Stimulated activated CD4-positive, alpha-beta T cell treated with anti-CD3 and anti-CD28 coated beads, TNF-alpha, amount 100 ng/mL, for 1 hour (primary cell): ENCODE measurements around the gene CRYBB2.
"Not testable (repeated sequence)": the region's sequence is repeated elsewhere in the genome, so short reads cannot be mapped to it uniquely, and the experiment has no call there.

ENCODE experiments used
- DNase-seq, 3 donors: peaks; one replicate each; pipeline ENCODE4 v3.0.0-alpha.2; 2020; ENCODE audit warnings: low read depth in 3 of 3, low spot score in 1 of 3

Gene CRYBB2

GRCh38 chr22:25232301-25232700 lies 12.9 kb downstream of the CRYBB2 start:
- DNase-seq = no peak

DNA sequence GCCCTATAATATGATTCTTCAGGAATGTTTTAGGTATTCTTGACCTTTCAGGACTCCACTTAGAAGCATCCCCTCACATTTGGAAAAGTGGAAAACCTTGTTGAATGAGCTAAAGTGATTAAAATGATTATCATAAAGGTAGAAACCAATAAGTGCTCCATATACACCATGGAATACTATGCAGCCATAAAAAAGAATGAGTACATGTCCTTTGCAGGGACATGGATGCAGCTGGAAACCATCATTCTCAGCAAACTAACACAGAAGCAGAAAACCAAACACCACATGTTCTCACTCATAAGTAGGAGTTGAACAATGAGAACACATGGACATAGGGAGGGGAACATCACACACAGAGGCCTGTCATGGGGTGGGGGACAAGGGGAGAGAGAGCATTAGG lies 14.3 kb downstream of the CRYBB2 start:
- DNase-seq = not testable (repeated sequence)

GRCh38 chr22:25235547-25236290 lies 16.3 kb downstream of the CRYBB2 start:
- DNase-seq = peak in 2 of 3 donors; percentile 17 to 42

DNA sequence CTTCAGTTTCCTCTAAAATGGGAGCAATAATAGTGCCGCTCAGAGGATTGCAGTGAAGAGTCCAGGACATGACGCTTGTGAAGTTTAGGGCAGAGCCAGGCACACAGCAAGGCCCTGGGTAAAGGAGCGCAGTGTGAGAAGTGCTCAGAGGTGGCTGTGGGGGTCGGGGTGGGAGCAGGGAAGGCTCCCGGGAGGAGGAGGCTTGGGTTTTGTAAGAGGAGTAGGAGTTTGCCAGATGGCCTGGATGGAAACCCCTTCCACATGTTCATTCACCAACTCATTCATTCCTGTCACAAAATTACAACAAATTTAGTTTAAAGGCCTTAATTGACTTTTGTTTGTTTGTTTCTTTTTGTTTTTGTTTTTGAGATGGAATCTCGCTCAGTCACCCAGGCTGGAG lies 17.0 kb downstream of the CRYBB2 start:
- DNase-seq = no peak

DNA sequence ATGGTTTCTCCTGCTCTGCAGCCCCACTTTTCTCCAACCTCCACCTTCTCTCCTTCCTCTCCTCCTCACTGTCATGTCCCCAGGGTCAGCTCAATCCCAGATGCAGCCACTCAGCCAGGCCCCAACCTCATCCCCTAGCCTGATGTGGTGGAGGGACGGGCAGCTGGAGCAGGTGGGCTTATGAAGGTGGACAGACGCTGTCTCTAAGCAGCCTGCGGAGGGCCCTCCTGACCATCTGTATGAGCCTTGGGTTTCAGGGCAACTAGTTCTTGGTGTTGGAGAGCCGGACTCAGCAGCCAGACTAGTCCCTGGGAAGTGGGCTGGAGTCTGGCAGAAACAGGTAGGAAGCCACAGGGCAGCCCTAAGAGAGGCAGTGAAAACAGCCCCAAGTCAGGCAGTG lies 18.1 kb downstream of the CRYBB2 start:
- DNase-seq = no peak

DNA sequence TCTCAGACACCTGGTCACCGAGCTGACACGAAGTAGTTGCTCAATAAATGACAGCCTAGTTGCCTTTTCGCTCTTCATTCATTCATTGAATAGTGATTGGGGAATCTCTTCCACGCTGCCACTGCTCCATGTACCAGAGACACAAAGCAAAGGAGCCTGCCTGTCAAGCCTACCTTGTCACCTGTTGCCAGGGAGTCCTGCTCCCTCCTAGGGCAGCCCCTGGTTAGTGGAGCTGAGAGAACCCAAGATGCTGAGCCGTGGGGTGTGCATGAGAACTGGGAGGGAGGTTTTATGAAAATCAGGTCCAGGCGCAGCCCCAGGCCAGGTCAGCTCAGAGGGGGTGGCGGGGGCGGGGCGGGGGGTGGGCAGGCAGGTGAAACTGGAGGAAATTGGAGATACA lies 18.6 kb downstream of the CRYBB2 start:
- DNase-seq = not testable (repeated sequence)

GRCh38 chr22:25255169-25255568 lies 35.7 kb downstream of the CRYBB2 start:
- DNase-seq = not testable (repeated sequence)

GRCh38 chr22:25267567-25267966 lies 48.1 kb downstream of the CRYBB2 start:
- DNase-seq = not testable (repeated sequence)

GRCh38 chr22:25268902-25269301 lies 49.5 kb downstream of the CRYBB2 start:
- not testable (repeated sequence) for DNase-seq

GRCh38 chr22:25270061-25270460 lies 50.6 kb downstream of the CRYBB2 start:
- DNase-seq = not testable (repeated sequence)

DNA sequence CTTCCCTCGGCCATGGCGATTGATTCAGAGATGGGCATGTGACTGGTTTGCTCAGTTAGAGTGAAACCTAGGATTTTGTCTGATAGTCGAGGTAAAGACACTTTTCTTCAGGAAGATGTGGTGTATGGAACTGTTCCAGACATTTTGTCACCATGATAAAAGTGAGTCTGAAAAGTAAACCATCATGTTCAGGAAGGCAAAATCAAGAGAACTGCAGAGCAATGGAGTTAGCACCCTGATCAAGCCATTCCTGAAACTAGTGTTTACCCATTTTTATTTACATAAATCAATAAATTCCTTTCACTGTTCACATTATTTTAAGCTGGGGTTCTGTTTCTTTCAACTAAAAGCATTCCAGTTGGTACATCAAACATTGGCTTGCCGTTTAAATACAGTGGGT lies 53.8 kb downstream of the CRYBB2 start:
- not testable (repeated sequence) for DNase-seq

DNA sequence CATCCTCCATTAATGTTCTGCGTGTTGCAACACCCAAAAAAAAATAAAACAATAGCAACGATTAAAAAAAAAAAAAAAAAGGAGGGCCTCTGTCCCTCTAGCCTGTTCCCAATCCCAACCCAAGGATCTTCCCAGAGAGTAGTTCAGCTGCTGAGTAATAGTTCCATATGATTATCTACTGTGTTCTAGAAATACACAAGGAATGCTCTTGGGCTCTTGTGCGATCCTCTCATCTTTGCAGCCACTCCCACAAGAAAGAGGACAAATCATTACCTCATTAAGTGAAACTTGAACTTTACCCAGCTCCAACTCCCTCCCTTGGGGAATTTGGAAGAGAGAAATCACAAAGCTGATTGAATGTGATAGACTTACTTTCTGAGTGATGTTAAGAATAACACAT lies 54.5 kb downstream of the CRYBB2 start:
- DNase-seq = not testable (repeated sequence)

DNA sequence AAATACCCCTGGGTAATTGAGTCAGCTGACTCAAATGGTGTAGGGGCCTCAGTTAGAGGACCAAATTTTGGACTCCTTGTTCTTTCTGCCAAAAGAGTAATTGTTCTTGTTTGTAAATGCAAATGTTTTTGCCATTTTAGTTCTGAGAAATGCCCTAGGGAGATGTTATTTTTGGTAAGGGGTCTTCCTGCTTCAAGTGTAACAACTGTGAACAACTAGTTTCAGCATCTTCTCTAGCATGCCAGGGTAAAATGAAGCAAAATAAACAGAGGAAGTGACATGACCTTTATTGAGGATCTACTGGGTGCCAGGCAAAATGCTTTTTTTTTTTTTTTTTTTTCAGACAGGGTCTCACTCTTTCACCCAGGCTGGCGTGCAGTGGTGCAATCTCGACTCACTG lies 60.7 kb downstream of the CRYBB2 start:
- not testable (repeated sequence) for DNase-seq
